NCI-H524 treated with DMSO at 0.1 percent for 48 hours (cell line): ENCODE results near the gene CDC42EP2.

ENCODE experiments used
- DNase-seq: peaks from one replicate; lab custom pipeline; 2025; lab: John Stamatoyannopoulos, UW

Gene CDC42EP2

GRCh38 chr11:65314501-65315203, at the start of gene CDC42EP2:
Gene CDC42EP2, plus strand, starts transcription at chr11:65314866. Its CDS starts 6,033 bp downstream, at chr11:65320899.
- DNase-seq: no peak

GRCh38 chr11:65266210-65266609, 48.5 kb upstream of the CDC42EP2 start:
- no peak for DNase-seq

GRCh38 chr11:65274735-65275682, 39.7 kb upstream of the CDC42EP2 start:
- no peak for DNase-seq

DNA sequence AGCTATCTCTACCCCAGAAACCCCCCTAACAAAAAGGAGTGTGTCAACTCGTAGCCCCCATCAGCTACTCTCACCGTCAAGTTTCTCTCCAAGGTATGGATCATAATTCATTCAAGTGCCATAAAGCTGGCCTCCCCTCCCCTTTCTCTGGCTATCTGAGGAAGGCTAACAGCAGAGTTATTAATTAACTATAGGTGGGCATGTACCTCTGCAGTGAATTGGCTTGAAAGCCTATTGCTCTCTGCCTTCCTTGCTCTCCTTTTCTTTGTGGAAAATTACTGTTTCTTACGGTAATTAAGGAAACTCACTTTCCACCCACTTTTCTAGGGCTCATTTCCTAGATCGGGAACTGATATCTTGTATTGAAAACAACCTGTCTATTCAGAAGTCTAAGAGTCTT, 38.8 kb upstream of the CDC42EP2 start:
- DNase-seq: no peak

DNA sequence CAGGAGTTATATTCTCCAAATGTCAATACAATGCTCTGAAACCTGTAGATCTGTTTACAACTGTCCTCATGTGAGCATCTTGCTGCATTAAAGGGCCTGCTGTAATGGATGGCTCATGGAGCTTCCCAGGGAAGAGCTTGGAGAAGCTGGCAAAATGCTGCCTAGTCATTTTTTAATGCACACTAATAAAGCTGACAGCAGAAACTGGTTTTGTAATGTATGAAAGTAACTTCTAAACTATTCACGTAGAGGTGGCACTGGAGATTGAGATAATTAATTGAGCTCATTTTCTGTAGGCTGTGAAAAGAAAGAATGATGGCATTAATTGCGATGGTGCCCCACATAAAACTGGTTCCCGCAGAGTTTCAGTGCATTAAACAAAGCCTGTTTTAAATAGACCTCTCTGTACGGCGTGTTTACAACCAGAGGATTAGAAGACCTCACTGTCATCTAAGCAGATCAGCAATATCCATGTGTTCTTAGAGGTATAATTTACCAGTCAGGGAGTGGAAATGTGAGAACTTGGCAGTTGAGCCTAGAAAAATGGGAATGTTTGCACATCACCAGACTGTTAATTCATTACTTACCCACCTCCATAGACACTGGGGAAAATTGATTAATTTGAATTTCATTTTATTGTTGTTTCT, 36.9 kb upstream of the CDC42EP2 start:
- no peak for DNase-seq

DNA sequence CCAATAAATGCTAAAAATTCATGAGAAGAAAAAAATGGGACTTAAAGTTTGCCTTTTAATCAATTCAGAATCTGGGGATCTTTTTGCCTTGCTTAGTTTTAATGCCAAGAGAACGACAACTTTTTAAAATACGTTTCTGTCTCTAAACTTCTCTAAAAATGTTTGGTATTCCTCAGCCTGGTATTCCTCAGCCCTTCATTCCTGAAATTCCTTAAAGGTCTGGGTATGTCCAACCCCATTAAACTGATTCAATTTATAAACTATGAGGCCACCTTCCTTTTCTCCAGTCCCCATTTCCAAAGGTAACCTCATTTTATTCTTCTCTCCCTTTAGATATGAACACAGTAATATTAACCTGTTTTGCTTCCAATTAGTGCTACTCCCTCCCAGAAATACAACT, 36.3 kb upstream of the CDC42EP2 start:
- no peak for DNase-seq

DNA sequence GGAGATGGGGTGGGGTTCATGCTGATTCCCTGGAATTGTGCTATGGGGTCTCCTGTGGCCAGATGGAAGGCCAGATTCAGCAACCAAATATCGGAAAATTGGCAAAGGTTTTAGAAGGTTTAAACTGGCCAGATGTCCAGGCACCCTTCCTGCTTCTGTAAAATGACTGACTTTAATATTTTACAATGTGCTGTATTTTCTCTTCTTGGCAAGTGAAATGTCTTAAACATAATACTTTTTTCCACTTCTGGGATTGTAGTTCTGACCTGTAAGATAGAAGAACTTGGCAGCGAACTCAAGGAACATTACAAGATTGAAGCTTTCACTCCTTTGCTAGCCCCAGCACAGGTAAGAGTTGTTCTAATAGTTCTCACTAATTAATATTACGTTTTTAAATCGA, 35.4 kb upstream of the CDC42EP2 start:
- no peak for DNase-seq

DNA sequence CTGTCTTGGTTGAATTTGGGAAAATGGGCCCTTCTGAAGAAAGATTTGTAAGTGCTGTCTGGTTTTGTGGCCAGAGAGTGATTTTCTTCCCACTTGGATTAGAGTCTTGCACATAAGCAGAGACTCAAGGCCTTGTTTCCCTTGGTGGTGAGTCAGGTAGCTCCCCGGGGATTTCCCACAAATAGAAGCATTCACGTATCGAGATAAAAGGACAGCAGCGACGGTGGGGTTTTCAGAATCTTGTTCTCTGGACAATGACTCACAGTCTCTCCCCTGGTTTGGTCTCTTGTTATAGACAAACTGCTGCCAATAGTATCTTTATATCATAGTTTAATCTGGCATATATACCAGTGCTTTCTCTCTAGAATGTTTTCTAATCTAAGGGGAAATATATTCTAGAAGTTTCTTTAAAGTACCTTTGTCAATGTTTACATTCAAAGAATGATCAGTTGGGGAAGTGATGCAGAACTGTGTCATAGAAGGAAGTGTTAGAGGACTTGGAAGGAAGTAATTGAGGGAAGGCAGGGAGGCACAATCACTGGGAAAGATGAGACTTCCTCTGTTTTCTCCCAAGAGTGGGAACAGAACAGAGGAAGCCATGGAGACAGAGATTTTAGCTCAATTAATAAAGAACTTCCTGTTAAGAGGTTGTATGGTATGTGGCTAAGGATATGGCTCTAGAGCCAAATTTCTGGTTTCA, 34.8 kb upstream of the CDC42EP2 start:
- DNase-seq: no peak

DNA sequence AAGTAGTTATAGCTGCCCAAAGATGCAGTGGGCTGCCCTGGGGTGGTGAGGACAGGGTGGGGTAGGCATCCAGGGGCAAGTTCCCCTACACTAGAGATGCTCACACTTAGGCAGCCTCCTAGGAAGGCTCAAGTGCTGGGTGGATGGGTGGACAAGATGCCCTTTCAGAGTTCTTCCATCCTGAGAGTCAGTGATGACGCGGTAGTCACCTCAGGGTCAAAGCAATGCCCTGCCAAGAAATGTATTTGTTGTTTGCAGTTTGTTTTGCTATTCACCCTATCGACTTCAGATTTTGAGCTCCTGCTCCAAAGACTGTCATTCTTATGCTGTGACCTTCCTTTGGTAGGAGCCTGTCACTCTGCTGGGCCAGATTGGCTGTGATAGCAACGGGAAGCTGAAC, 34.0 kb upstream of the CDC42EP2 start:
- DNase-seq: no peak

GRCh38 chr11:65286686-65287085, 28.0 kb upstream of the CDC42EP2 start:
- DNase-seq: no peak

- DNase-seq: no peak
Measured at GRCh38 chr11:65287601-65288000, 27.1 kb upstream of the CDC42EP2 start.

GRCh38 chr11:65288706-65289536, 25.7 kb upstream of the CDC42EP2 start:
- peak; percentile 87 for DNase-seq

GRCh38 chr11:65290448-65291165, 24.1 kb upstream of the CDC42EP2 start:
- DNase-seq: no peak

- no peak for DNase-seq
Measured at GRCh38 chr11:65291613-65292012, 23.1 kb upstream of the CDC42EP2 start.

GRCh38 chr11:65292890-65293289, 21.8 kb upstream of the CDC42EP2 start:
- DNase-seq: no peak

DNA sequence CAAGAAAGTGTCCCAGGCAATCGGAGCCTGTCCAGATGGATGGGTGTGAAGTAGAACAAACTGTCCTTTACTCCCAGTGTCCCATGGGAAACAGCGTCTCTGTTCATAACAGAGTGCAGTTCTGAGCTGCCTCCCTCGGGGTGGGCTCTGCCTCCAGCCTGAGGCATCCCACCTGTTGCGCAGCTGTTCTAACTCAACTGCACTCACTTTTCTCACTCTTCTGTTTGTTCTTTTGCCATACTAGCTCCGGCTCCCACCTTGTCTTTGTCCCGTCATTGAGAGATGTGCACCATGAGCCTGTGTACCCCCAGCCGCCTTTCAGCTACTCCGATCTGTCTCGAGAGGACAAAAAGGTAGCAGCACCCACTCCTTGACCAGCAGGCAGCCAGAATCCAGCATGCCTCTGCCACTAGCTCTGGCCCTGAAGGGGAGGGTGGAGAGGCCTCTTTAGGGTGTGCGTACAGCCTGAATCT, 20.7 kb upstream of the CDC42EP2 start:
- DNase-seq: no peak

DNA sequence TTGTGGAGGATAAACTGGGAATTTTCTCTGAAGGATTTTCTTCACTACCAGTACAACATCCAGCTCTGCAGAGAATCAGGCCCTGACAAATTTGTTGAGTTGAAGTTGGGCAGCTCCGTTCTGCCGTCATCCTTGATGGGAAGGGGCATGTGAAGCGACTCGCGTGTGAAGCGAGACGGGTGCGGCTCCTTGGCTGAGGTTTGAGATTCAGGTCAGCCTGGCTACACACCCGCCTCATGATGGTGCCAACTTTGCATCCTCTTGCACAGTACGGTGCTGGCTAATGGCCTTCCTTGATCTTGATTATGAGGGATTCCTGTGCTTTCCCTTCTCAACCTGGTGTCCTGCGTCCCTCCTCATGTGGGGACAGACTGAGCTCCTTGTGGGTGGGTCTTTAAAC, 19.7 kb upstream of the CDC42EP2 start:
- DNase-seq: no peak

DNA sequence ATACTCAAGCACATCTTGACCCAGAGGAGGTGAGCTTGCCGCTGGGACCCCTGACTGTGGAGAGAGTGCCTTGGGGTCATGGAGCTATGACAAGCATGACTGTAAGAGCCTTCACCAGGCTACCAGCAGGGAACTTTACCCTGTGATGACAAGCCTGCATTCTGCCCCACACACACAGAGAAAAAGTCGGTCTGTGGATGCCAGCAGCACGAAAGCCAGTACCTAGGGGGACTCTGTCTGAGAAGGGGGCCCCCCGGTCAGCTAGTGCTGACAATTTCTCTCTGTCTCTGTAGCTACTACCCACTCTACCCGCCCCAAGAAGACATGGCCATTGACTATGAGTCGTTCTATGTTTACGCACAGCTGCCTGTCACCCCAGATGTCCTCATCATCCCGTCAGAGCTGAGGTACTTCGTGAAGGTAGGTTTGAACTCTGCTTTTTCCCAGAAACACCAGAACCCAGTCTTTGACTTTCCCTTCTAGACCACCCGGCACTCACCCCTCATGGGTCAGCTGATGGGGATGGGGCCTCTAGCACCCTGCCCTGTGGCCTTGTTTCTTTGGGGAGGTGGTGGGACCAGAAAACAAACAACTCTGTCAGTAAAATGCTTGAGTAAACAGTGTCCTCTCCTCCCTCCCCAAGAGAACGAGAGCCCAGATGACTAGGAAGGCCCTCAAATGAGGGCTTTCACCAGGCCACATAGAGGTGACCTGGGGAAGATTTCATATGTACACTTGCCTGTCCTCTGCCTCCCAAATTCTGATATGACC, 18.9 kb upstream of the CDC42EP2 start:
- DNase-seq: no peak

DNA sequence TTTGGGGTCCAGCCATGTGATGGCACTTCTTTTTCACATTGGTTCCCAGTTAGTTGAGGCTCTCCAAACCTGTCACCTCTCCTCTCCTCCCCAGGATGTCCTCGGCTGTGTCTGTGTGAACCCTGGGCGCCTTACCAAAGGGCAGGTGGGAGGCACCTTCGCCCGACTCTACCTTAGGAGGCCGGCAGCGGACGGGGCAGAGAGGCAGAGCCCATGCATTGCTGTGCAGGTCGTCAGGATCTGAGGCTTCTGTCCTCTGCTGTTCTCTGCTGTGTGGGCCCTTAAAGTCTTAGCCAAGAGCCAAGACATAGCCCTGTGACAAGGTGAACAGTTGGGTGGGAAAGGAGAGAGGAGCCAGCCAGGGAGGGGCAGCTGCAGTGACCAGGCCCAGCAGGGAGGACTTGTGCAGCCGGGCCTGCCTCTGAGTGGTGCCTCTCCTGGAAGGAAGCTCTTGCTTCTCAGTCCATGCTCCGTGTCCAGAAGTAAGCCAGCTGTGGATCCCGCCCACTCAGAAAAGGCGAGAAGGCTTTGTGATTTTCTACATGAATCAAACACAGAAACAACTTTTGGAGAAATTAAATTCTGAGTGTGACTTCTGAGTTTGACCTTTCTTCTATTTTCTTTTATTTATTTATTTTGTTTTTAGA, 17.5 kb upstream of the CDC42EP2 start:
- DNase-seq: no peak
